CD1c-positive myeloid dendritic cell (primary cell): ENCODE data around the gene NEK1.

Experiments used
- DNase-seq: peaks from one replicate; pipeline ENCODE4 v3.0.0-alpha.2; 2016; ENCODE audit errors: extremely low spot score

NEK1 gene

DNA sequence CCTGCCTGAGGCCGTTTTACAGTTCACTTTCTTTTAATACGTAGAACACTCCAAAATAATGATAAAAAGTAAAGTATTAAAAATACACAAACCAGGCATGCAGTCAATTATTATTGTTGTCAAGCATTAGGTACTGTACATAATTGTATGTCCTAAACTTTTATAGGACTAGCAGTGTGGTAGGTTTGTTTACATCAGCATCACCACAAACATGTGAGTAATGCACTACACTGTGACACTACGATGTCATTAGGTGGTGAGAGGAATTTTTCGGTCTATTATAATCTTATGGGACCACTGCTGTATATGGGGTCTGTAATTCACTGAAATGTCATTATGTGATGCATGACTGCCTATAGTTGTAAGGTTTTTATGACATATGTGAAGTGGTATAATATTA is 192.1 kb downstream of the NEK1 start:
- no peak for DNase-seq

DNA sequence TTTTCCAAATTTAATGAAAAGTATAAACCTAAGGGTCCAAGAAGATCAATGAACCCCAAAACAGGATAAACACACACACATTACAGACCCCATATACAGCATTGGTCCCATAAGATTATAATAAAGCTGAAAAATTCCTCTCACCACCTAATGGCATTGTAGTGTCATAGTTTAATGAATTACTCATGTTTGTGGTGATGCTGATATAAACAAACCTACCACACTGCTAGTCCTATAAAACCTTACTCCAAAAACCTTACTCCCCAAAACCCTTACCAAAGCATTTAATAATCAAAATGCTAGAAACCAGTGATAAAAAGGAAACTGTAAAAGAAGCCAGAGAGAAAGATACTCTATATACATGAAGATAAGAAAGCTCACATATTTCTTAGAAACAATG is 193.5 kb downstream of the NEK1 start:
- no peak for DNase-seq

DNA sequence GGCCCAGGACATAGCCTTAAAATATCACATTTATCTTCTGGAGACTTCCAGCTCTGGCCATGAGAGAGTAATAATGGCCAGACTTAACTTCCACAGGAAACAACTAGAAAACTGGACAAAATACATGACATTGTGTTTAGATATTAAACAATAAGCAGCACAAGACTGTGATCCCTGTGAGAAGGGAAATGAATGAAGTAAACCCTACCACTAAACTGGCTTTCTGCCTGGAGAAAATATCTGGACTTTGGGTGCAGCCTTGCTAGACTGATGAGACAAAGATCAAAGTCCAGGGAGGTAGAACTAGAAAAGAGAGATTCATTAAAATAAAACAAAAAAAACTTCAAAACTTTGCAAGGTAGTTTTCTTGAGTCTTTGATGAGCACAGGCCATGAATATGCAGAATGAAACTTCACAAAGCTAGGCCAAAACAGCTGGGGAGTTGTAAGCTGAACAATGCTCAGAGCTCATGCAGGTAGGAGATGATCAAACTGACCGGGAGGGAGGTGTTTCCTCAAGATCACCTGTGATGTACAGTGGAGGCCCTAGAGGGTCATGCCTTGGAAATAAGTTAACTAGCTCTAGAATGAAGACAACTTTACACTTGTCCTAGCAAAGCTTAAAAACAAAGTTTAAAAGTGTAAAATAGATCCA is 194.6 kb downstream of the NEK1 start:
- DNase-seq: no peak

DNA sequence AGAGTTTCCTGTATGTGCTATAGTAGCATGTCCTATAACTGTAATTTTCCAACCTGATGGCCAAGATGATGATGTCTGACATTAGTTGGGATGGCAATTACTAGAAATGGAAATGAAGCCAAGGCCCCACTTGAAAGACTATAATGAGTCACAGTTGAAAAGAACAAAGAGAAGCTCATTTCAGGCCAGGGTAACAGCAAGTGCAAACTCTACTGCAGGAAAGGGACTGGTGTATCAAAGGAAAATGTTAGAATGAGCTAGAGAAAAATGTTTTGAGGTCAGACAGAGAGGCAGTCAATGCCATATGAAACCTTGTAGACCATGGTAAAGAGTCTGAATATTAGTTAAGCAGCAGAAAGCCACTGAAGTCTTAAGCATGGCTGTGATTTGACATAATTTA is 195.4 kb downstream of the NEK1 start:
- no peak for DNase-seq

DNA sequence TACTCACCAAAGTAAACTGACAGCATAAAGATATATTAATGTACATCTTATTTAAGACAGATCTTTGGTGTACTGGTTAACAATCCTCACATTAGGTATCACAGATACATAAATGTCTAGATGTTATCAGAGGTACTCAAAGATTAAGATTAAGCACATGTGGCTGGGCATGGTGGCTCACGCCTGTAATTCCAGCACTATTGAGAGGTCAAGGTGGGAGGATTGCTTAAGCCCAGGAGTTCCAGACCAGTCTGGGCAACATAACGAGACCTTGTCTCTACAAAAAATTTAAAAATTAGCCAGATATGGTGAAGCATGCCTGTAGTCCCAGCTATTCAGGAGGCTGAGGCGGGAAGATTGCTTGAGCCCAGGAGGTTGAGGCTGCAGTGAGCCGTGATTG is 195.9 kb downstream of the NEK1 start:
- DNase-seq: no peak

DNA sequence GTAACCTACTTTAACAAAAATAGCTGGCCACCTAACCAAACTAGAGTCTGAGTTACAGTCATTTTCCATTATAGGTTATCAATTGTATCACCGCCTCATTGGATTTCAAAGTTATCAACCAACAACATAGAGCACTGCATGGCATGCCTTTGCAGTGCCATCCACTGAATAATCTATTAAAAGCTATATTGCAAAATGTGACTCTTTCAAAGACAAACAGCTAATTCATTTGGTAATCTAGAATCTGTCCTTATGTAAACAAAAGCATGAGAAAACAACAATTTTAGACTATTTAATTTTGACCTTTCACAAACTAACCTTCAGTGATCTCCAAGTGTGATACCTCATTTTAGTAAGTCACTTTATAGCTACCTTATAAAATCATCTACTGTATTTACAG is 197.5 kb downstream of the NEK1 start:
- DNase-seq: no peak

DNA sequence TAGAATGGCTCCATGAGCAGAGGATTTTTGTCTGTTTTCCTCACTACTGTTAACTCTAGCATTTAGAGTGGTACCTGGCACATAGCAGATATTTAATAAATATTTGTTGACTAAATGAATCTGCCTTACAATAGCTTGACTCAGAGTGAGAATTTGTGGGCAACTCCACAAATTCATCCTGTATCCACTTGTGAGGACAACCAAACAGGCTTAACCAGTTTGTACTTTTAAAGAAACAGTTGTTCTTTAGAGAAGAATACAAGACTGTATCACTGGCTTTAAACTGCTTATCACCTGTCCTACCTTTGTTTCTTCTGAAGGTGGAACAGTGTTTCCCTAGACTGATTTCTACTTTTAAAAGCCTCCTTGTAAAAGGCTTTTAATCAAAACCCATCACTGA is 200.3 kb downstream of the NEK1 start:
- DNase-seq: no peak

DNA sequence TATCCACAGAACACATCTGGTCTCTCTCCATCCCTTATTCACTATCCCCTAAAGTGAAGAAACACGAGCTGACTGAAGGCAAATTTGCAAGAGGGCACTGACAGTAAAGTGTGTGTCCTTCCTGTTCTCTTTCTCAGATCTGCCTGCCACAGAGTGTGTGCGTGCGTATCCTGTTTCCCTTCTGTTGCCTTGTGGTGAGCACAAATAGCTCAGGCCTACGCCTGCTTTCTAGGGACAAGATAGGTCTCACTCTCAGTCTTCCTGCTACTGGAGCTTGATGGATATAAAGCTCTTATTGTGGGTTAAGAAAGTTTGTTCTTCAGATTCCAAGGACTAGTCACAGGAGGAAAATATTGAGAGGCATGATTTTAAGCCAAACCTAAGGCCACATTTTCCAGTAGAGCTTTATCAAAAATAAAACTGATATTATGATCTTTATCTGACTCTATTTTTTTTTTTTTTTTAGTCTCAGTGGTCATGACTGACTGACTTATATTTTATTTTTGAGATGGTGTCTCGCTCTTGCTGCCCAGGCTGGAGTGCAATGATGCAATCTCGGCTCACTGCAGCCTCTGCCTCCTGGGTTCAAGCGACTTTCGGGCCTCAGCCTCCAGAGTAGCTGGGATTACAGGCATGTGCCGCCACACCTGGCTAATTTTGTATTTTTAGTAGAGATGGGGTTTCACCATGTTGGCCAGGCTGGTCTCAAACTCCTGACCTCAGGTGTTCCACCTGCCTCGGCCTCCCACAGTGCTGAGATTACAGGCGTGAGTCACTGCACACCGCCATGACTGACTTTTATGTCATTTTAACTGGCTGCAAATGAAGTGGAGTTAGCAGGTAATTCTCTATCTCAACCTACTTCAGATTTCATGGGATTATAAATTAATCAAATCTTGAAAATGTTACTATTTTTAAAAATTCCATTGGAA is 201.3 kb downstream of the NEK1 start:
- peak; percentile 43 for DNase-seq

DNA sequence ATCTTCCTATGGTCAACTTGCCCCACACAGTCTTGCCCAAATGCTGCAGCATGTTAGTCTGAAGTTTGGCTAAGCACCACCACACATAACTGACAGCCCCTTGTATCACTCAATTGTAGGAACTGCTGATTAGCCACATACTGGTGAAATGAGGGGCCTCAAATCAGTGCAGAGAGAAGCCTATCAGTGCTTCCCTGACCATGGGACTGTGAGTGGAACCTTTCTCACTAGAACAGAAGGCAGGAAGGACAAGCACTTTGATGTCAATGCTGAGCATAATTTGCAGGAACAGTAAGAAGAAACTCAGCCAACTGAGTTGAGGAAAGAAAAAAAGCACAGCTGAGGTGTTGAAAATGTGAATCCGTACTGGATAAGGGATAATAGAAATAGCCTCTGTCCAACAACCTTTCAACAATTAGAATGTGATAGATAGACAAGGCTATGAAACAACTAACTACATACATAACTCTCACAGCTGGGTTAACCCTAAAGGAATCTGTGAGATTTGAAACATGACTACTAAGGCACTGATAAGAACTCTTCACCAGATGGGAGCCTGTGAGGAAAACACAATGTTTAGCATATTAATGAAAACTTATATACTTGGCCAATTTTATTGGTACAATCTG is 205.1 kb downstream of the NEK1 start:
- no peak for DNase-seq

DNA sequence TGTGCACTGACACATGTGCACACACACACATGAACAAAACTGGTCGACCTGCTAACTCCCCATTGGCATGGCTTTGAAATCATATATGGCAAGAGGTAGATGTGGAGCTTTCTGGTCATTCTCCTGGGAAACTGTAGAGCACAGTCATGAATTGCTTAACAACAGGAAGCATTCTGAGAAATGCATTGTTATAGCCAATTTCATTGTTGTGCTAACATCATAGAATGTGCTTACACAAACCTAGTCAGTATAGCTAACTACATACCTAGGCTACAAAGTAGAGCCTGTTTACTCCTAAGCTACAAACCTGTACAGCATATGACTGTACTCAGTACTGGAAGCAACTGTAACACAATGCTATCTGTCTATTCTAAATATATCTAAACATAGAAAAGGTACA is 207.4 kb downstream of the NEK1 start:
- DNase-seq: no peak

DNA sequence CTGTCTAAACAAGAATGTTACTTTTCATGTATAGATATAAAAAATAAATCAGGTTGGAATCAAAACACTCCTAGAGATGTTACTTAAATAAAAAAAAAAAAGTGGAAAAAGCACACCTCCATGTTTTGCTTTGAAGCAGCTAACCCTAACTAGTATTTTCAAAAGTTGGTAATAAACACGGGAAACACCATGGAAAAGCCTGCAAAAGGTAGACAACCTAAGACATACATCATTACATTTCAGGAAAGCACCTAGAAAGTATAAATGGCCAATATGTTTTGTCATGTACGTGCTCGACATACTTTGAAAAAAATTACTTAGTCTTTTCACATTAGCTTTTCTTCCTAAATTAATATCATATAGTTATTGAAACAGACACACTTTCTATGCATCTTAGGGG is 211.6 kb downstream of the NEK1 start:
- no peak for DNase-seq

DNA sequence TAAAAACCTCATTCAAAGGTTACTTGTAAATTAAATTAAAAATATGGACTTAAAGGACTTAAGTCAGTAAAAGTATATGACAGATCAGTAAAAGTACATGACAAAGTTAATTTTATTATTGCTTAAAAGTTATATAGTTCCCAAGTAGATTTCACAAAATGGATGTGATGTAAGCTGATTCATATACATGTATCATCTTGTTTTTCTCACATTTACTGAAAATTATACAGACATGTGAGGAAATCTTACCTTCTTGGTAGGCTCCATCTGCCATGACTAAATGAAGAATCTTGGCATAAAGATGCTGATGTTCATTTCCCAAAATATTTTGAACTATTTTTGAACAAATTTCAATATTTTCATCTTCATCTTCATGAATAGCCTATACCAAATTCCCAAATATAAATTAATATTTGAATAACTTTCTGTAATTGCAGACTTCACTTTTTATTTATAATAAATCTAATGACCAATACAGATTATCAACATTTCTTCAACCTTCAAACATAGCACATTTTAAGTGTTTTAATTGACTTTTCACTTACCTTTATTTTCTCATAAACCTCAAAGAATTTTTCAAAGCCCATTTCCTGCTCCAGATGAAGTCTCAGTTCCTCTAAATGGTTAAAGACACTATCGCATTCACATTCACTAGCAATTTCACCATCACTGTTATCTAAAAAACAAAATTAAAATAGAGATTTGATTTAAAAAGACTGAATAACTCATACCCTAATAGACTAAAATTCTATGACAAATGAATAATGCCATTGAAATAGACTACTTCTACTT is 212.2 kb downstream of the NEK1 start:
- no peak for DNase-seq

DNA sequence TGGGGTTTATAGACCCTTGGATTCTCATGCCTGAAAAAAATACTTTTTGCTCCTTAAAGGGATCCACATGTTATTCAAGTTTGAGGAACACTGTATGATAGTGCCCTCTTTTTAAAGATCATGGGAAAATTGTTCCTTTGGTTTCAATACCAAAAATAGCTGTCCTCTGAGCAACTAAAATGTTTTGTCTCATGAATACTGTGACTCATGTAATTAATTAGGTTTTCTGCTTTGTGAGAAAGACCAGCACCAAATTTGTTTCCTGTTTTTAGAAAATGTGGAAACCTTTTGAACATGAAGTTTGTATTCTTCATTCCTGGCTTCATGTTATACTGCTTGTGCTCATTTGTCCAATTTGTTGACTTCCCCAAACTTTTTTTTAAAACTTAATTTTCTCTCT is 214.1 kb downstream of the NEK1 start:
- peak; percentile 5 for DNase-seq

DNA sequence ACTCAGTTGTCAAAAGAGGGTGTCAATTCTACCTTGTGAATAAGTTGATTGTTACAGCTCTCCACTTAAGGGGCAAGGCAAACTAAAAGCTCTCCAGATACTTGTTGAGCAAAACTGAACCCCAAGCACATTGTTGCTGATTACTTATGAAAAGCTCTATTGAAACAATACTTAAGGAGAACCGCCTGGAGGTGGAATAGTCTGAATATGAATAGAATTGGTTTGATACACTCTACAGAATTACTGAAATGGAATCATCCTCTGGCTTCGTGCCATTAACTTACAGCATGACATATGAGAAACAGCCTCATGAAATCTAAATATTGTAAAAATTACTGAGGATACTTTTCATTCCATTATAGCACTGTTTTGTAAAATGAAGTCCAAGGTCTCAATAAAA is 214.6 kb downstream of the NEK1 start:
- DNase-seq: no peak

DNA sequence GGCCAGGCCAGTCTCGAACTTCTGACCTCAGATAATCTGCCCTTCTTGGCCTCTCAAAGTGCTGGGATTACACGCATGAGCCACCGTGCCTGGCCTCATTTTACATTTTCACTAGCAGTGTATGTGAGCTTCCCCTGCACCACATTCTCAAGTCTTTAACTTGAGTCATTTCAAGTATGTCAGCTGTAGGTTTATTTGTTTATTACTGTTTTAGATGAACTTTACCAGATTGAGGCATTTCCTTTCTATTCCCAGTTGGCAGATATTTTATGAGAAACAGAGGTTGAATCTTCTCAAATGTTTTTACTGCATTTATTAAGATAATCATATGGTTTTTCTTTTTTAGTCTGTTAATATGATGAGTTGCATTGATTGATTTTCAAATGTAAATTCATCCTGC is 227.0 kb downstream of the NEK1 start:
- no peak for DNase-seq

DNA sequence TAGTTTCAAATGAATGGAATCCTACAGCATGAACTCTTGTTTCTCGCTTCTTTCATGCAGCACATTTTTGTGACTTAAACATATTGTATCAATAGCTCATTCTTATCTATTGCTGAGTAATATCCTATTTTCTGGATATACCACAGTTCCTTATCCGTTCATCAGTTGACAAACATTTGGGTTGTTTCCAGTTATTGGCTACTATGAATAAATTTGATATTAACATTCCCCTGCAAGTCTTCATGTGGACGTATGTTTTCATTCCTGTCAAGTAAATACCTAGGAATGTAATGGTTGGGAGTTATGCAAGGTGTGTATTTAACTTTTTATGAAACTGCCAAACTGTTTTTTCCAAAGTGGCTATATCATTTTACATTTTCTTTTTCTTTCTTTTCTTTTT is 227.6 kb downstream of the NEK1 start:
- no peak for DNase-seq

DNA sequence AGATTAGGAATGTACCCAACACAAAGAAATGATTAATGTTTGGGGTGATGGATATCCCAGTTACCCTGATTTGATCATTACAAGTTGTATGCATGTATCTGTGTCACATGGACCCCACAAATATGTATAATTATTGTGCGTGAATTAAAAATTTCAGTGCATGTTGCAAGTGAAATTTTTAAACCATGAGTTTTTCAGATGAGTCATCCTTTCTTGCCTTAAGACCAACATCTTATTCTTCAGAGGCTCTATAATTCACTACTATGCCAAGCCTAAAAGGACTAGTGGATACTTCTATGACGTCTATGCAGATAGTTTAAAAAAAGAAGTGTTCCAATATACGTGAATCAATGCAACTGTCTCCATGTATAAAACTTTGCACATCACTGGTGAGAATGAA is 228.7 kb downstream of the NEK1 start:
- no peak for DNase-seq

DNA sequence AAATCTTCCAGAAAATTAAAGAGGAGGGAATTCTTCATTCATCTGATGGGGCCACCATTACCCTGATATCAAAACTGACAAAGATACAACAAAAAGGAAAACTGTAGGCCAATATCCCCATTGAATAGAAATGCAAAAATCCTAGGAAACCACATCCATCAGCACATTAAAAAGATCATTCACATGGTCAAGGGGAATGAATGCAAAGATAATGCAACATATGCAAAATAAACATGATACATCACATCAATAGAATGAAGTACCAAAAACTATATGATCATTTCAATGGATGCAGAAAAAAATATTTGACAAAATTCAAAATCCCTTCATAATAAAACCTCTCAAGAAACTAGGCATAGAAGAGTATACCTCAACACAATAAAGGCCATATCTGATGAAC is 232.7 kb downstream of the NEK1 start:
- no peak for DNase-seq

DNA sequence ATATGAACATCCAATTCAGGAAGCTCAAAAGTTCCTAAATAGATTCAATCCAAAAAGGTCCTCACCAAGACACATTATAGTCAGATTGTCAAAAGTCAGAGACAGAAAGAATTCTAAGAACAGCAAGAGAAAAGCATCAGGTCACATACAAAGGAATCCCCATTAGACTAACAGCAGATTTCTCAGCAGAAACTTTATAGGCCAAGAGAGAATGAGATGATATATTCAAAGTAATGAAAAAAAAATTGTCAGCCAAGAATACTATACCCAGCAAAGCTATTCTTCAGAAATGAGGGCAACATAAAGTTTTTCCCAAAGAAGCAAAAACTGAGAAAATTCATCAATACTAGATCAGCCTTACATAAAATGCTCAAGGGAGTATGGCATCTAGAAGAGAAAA is 235.0 kb downstream of the NEK1 start:
- no peak for DNase-seq

DNA sequence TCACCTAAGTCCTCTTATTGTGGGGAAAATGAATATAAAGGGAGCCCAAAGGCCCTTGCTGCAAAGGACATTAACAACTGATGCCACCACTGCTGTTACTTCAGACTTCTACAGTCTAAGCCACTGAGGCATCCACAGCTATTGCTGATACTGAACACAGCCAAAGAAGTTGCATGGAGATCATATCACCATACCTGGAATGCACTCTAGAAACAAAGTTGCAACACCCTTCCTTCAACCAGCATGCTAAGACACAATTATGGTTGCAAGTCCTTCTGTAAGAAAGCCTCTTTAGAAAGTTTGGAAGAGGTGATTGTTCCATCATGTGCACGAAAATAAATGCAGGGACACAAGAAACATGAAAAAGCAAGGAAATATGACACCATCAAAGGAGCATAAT is 236.0 kb downstream of the NEK1 start:
- no peak for DNase-seq

DNA sequence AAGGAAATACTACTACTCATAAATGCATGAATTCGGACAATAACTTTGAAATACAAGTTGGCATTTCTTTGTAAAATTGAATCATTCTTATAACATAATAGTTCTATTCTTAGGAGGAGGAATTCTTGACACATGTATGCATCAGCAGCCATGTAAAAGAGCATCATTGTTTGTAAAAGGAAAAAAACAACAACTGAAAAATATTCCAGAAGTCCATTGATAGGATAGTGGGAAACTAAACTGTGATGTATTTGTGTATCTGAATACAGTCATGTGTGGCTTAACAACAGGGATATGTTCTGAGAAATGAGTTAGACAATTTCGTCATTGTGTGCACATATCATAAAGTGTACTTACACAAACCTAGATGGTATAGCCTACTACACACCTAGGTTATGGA is 239.6 kb downstream of the NEK1 start:
- DNase-seq: no peak

DNA sequence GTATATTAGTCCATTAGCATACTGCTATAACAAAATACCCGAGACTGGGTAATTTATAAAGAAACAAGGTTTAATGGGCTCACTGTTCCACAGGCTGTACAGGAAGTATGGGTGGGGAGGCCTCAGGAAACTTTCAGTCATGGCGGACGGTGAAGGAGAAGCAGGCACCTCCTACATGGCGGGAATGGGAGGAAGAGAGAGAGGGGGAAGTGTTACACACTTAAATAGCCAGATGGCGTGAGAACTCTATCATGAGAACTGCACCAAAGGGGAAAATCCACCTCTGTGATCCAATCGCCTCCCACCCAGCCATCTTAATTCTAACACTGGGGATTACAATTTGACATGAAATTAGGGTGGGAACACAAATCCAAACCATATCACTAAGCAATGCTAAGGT is 242.7 kb downstream of the NEK1 start:
- no peak for DNase-seq
